Small intestine (tissue), 7 donors: ENCODE results near the gene GIPR. TPM values are rescaled to one million over a fixed set of nuclear protein-coding genes. Genes with fewer than 3 reads are reported as not detected.

Source experiments
- DNase-seq, 2 donors: peaks; one replicate each; pipeline versions ENCODE4 v3.0.0 to v3.0.0-alpha.2; 2013
- FAIRE-seq: peaks from 2 replicates; lab custom pipeline; 2012; peaks lifted over from hg19 to GRCh38; lab: Jason Lieb, UNC
- H3K27ac ChIP-seq, 3 donors: one replicate each; pipeline ENCODE4 v1.5.1; 2013; ENCODE audit warnings: low read length in 2 of 3, mild to moderate bottlenecking in 2 of 3, control low read depth in 1 of 3, inconsistent platforms in 1 of 3, low read depth in 1 of 3, moderate library complexity in 1 of 3
- H3K27me3 ChIP-seq, 3 donors: one replicate each; pipeline ENCODE4 v1.6.1; 2013; ENCODE audit warnings: low read length in 3 of 3, inconsistent platforms in 1 of 3; ENCODE audit not compliant: control insufficient read depth in 3 of 3, insufficient read depth in 3 of 3
- H3K36me3 ChIP-seq, 3 donors: one replicate each; pipeline ENCODE4 v1.6.1; 2013; ENCODE audit warnings: low read length in 3 of 3, inconsistent platforms in 1 of 3, low read depth in 1 of 3, mild to moderate bottlenecking in 1 of 3, moderate library complexity in 1 of 3; ENCODE audit not compliant: control insufficient read depth in 3 of 3, insufficient read depth in 2 of 3
- H3K4me1 ChIP-seq, 3 donors: one replicate each; pipeline ENCODE4 v1.6.1; 2013; ENCODE audit warnings: low read length in 2 of 3, inconsistent platforms in 1 of 3, low read depth in 1 of 3, mild to moderate bottlenecking in 1 of 3, moderate library complexity in 1 of 3; ENCODE audit not compliant: control insufficient read depth in 3 of 3, insufficient read depth in 2 of 3
- H3K4me3 ChIP-seq, 3 donors: one replicate each; pipeline ENCODE4 v1.5.1; 2013; ENCODE audit warnings: low read length in 3 of 3, control low read depth in 1 of 3, inconsistent platforms in 1 of 3, low read depth in 1 of 3, mild to moderate bottlenecking in 1 of 3, moderate library complexity in 1 of 3
- H3K9me3 ChIP-seq, 2 donors: one replicate each; pipeline ENCODE4 v1.6.1; 2013; ENCODE audit warnings: low read depth in 1 of 2, low read length in 1 of 2; ENCODE audit not compliant: control insufficient read depth in 2 of 2, insufficient read depth in 1 of 2
- WGBS, 3 donors: extraction: QIAGEN DNeasy Blood & Tissue Kit; methylation state at CpG; one replicate each; pipeline ENCODE4 v1.1.7; 2013; 5-methylcytosine and 5-hydroxymethylcytosine counted together
- polyA plus RNA-seq, 4 donors: library from polyadenylated mRNA; stranded (reverse) in 3 of 4; unstranded in 1 of 4; fragments of 200-250 nt in 3 of 4; fragments of 120-200 nt in 1 of 4; gene quantifications; one replicate each; pipeline versions ENCODE4 v1.2.1 to v1.2.3, GENCODE V29; 2013
- donor health status: healthy with polysubstance abuse.
- donor health status: control.
- donor health status: control.
- donor health status: Bipolar disorder and iron deficiency.
- donor health status: healthy.

The GIPR gene
- polyA plus RNA-seq, 4 donors = 0.67 to 9.1 (median 0.97) TPM

DNA sequence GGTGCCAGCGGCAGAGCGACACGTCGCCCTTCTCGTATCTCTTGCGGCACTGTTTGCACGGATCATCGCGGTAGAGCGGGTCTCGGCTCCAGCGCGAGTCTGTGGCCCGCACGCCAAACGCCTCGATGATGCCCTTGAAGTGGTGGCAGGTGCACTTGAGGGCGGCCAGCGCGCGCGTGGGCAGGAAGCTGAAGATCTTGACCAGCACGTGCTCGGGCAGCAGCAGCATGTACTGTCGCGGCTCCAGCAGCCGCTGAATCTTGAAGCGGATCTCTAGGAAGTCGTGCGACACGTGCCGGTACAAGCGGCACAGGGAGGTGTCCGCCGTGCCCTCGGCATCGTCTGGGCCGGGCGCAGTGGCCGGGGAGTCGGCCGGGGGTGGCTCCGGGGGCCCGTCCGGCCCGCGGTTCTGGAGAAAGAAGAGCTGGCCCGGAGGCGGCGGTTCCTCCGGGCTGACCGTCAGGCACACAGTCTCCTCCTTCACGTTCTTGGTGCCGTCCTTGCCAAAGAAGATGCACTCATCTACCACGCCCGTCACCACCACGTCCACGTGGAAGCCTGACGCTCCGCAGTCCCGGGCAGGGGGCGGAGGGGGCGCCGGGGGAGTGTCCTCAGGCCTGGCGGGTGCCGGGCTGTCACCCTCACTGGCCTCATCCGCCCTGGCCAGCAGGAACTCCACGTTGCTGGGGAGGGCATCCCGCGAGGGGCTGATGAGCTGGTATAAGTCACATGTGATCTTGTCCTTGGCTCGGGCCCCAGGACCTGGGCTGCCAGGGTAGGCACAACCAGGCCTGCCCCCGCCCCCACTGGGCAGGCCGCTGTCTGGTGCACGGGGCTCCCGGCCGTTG, 44.1 kb downstream of the GIPR start:
- peaks cover 7 to 37% (median 9%) of the 10 kb centered on the region in 3 donors for H3K36me3 ChIP-seq
- H3K27ac ChIP-seq = no peak overlapping the region
- 94 to 96% (median 94%) methylated on average over 62 to 76 of the region's 76 CpGs for WGBS, 3 donors
- no peaks in the 10 kb centered on the region for H3K27me3 ChIP-seq
- H3K4me1 ChIP-seq = peaks cover 0 to 6% (median 0%) of the 10 kb centered on the region in 3 donors
- DNase-seq = no peak
- no peak overlapping the region for H3K4me3 ChIP-seq
- no peak for FAIRE-seq
- H3K9me3 ChIP-seq = no peaks in the 10 kb centered on the region

DNA sequence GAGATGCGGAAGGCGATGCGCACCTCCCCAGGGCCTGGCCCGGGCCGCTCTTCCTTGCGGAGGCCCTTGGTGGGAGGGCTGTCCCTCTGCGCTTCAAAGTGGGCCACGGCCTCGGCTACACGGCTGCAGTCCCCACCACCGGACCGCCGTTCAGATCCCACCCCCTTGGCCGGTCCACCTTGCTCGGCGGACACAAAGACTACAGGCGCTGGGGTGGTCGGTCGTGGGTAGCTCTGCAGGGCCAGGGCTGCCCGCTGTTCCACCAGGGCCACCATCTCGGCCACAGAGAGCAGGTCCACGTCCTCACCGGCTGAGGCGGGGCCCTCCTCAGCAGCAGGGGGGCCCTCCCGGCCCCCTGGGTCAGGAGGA, 44.7 kb downstream of the GIPR start:
- DNase-seq (no peak), FAIRE-seq (no peak)
- no peak overlapping the region for H3K27ac ChIP-seq
- H3K27me3 ChIP-seq = no peaks in the 10 kb centered on the region
- WGBS, 3 donors = 94% methylated on average over 5 to 25 of the region's 25 CpGs
- H3K4me1 ChIP-seq = peaks cover 0 to 6% (median 0%) of the 10 kb centered on the region in 3 donors
- peaks cover 7 to 37% (median 9%) of the 10 kb centered on the region in 3 donors for H3K36me3 ChIP-seq
- H3K9me3 ChIP-seq = no peaks in the 10 kb centered on the region
- H3K4me3 ChIP-seq = no peak overlapping the region

DNA sequence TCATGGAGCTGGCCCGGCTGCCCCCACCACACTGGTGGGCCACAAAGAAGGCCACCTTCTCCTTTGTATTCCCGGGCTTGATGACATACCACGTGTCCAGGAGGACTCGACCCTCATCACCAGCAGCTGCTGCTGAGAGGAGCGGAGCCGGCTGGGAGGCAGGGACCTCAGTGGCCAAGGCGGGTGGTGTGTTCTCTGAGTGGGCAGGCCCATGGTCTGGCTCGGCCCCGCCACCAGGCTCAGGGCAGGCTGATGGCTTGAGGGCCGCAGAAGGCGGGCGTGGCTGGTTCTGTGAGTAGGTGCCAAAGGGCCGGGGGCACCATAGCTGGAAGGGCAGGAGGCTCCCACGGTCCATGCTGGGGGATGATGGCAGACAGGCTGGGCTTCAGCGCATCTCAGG, 45.1 kb downstream of the GIPR start:
- Histone ChIP-seq H3K27ac (no peak overlapping the region), H3K4me1 (peaks cover 2 to 10% (median 4%) of the 10 kb centered on the region in 3 donors), H3K27me3 (no peaks in the 10 kb centered on the region), H3K4me3 (no peak overlapping the region), H3K36me3 (peaks cover 7 to 35% (median 9%) of the 10 kb centered on the region in 3 donors), H3K9me3 (no peaks in the 10 kb centered on the region)
- FAIRE-seq = no peak
- 87 to 92% (median 89%) methylated on average over 14 to 15 of the region's 15 CpGs for WGBS, 3 donors
- DNase-seq = no peak

DNA sequence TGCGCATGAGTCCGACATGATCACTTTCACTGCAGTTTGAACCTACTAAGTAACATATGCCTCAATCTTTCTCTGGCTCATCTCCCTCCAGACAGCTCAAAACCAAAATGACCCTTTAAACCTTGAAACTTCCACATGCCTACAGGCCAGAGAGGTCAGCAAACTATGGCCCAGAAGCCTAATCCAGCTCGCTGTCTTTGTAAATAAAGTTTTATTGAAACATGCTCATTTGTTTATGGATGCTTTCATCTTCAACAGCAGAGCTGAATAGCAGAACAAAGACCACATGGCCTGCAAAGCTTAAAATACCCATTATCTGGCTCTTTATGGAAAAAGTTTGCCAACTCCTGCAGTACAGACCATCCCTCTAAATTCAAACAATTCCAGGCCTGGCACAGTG, 47.1 kb downstream of the GIPR start:
- peaks cover 3 to 15% (median 4%) of the 10 kb centered on the region in 3 donors for H3K4me1 ChIP-seq
- no peaks in the 10 kb centered on the region for H3K27me3 ChIP-seq
- peaks cover 7 to 37% (median 9%) of the 10 kb centered on the region in 3 donors for H3K36me3 ChIP-seq
- H3K27ac ChIP-seq = no peak overlapping the region
- FAIRE-seq (no peak), DNase-seq (no peak)
- 84 to 93% (median 90%) methylated on average over 3 of the region's 3 CpGs for WGBS, 3 donors
- no peak overlapping the region for H3K4me3 ChIP-seq
- H3K9me3 ChIP-seq = no peaks in the 10 kb centered on the region

DNA sequence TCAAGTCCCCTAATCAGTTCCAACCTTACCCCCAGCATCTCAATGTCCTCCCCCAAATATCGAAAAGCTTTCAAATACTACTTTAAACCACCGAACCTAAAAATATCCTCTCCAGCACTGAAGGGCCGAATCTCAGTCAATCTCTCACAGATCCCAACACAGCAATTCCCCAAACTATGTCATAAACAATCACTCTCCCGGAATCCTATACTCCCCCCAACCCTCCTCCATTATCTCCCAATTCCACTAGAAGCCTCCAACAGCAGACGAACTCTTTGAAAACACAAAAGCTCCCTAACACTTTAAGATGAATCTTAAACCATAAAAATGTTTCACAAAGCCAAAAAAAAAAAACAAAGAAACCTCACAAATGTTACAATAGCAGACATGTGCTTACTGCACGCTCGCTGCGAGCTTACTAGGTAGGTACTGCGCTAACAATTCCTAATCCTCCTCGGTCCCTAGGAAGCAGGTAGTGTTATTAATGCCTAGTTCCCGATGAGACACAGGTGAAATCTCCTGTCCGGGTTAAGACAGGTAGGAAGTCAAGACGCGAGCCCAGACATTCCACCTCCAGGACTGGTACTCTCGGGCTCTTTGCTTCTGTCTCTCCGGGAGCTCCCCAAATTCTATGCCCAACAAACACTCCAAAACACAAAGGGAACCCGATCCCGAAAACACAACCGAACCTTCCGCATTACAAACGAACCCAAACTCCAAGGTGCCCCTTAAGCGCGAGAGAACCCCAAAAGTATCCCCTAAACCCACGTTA, 48.5 kb downstream of the GIPR start:
- Histone ChIP-seq H3K27ac (peak overlapping the region in 2 of 3 donors; percentile 76 to 88), H3K9me3 (no peaks in the 10 kb centered on the region), H3K36me3 (peaks cover 5 to 28% (median 9%) of the 10 kb centered on the region in 3 donors), H3K27me3 (no peaks in the 10 kb centered on the region), H3K4me3 (peak overlapping the region; percentile 54 to 71 (median 57)), H3K4me1 (peaks cover 3 to 24% (median 4%) of the 10 kb centered on the region in 3 donors)
- FAIRE-seq (no peak), DNase-seq (peak; percentile 54 to 74)
- WGBS, 3 donors = 1 to 2% (median 2%) methylated on average over 24 of the region's 24 CpGs

DNA sequence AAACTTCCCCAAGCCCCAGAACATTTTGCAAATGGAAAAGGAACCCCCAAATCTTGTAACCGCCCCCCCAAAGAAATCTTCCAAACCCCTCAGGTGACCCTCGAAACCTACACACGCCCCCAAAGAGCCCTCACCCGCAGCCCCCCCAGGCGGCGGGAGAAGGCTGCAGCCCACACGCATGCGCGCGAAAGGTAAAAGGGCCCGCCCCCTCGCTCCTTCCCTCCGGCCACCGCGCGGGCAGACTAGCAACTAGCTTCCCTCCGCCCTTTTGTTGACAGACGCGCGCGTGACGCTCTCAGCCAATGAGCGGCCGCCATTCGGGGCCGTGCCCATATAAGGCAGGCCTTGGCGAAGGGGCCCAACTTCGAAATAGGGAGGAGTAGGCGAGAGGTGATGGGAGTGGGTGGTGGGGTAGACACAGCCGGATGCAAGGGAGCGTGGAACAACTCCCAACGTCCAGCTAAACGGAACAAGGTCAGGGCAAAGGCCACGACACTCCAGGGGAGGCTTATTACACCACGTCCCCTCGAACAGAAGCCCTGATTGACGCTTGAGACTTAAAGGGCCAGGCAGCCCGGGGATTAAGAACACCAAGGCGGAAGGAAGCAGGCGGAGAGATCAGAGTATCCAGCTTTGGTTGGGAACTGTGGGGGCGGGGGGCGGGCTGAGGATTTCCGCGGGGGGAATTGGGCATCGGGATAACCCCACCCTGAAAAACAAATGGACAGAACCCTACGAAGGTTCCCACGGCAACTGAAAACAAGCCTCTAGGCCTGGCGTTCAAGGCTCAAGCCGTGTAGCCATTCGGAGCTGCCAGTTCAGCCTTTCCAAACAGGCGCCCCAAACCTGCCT, 49.3 kb downstream of the GIPR start:
- Histone ChIP-seq H3K36me3 (peaks cover 0 to 28% (median 3%) of the 10 kb centered on the region in 3 donors), H3K27me3 (no peaks in the 10 kb centered on the region), H3K4me3 (peak overlapping the region; percentile 55 to 71 (median 57)), H3K9me3 (no peaks in the 10 kb centered on the region), H3K4me1 (peaks cover 3 to 24% (median 4%) of the 10 kb centered on the region in 3 donors), H3K27ac (peak overlapping the region; percentile 93 to 96 (median 95))
- FAIRE-seq = peak; percentile 62
- WGBS, 3 donors = 0% methylated on average over 45 to 51 of the region's 51 CpGs
- DNase-seq = peak; percentile 99

DNA sequence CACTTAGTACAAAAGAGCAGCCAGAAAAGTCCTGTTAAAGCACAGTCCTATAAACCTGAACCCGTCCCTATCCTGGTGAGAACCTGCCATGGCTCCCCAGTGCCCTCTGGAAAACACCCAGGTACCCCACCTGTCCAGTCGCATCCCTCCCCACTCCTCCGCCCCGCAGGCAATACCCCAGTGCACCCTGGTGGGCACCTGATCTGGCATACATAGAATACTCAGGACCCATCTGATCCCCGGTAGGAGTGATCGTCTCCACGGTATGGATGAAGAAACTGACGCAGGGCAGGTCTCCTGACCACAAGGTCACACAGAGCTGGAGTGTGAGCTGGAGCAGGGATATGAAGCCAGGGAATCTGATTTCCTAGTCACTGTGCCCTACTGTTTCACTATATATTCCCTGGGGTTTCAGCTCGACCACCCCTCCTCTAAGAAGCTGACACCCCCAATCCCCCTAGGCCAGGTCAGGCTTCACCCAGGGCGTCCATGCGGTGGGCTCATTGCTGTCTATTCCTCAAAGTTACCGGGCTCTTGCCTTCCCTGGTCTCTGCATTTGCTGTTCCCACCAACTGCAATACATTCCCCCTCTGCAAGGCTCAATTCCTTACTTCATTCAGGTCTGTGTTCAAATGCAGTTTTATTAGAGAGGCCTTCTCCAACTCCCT, 50.1 kb downstream of the GIPR start:
- Histone ChIP-seq H3K4me3 (peak overlapping the region; percentile 40 to 71 (median 55)), H3K27ac (peak overlapping the region; percentile 93 to 96 (median 95)), H3K36me3 (peaks cover 0 to 26% (median 2%) of the 10 kb centered on the region in 3 donors), H3K9me3 (no peaks in the 10 kb centered on the region), H3K4me1 (peaks cover 3 to 24% (median 4%) of the 10 kb centered on the region in 3 donors), H3K27me3 (no peaks in the 10 kb centered on the region)
- 46 to 56% (median 52%) methylated on average over 12 of the region's 12 CpGs for WGBS, 3 donors
- peak; percentile 21 to 48 for DNase-seq
- FAIRE-seq = no peak
